GM12878 (cell line): ENCODE results near the gene TBC1D19. TPM values are rescaled to one million over a fixed set of nuclear protein-coding genes. Genes with fewer than 3 reads are reported as not detected.

ENCODE experiments used
- ATAC-seq: fragments of 200-7000 bp; cut with Tn5 transposase; 3 replicates; pipeline ENCODE4 v1.9.1; 2020; ENCODE audit warnings: mild to moderate bottlenecking, moderate library complexity
- BruUV-seq: library from RNA; stranded (reverse); fragments of 400-500 nt; replicated peaks from 2 replicates; lab custom pipeline; 2021; lab: Mats Ljungman, UMichigan
- CTCF ChIA-PET: fragments of 300-600 bp; sonication (Branson Sonifier 250); formaldehyde crosslinking; extraction: SDS; loops from one replicate; lab custom pipeline; 2021; ENCODE audit warnings: inconsistent platforms; lab: Yijun Ruan, JAX
- POLR2A ChIA-PET: fragments of 350-600 bp; formaldehyde crosslinking; extraction: SDS; loops from one replicate; lab custom pipeline; 2021; ENCODE audit warnings: inconsistent platforms; lab: Charles Lee
- RAD21 ChIA-PET: fragments of 300-600 bp; sonication (Branson Sonifier 250); formaldehyde crosslinking; loops from one replicate; lab custom pipeline; 2023; ENCODE audit warnings: antibody characterized with exemption; ENCODE audit not compliant: unreplicated experiment; lab: Charles Lee
- SMC1A ChIA-PET: fragments of 300-600 bp; sonication (Branson Sonifier 250); formaldehyde crosslinking; loops from one replicate; lab custom pipeline; 2023; ENCODE audit not compliant: unreplicated experiment, uncharacterized antibody; lab: Charles Lee
- DNase-seq: peaks from one replicate; pipeline ENCODE4 v3.0.0-alpha.2; 2011; ENCODE audit warnings: low read depth, low spot score
- FAIRE-seq: peaks from 3 replicates; lab custom pipeline; 2011; peaks lifted over from hg19 to GRCh38; lab: Jason Lieb, UNC
- H2AFZ ChIP-seq: 2 replicates; pipeline ENCODE4 v1.6.0; 2011; ENCODE audit warnings: low read depth, low read length, control low read depth; ENCODE audit not compliant: control insufficient read depth
- H3K27ac ChIP-seq: 2 replicates; pipeline ENCODE4 v1.5.1; 2011; ENCODE audit warnings: control low read depth; ENCODE audit not compliant: control insufficient read depth, insufficient read depth
- H3K27me3 ChIP-seq, 2 experiments: replicated peaks in 1 of 2; 2 replicates each; pipeline versions ENCODE4 v1.6.0 to v1.6.1; 2011; ENCODE audit warnings: low read length in 1 of 2; ENCODE audit not compliant: control insufficient read depth in 2 of 2, insufficient read depth in 2 of 2
- H3K36me3 ChIP-seq, 2 experiments: 2 replicates each; pipeline ENCODE4 v1.5.1; 2011; ENCODE audit warnings: low read length in 1 of 2; ENCODE audit not compliant: control insufficient read depth in 2 of 2, insufficient read depth in 2 of 2
- H3K4me1 ChIP-seq: 2 replicates; pipeline ENCODE4 v1.6.1; 2011; ENCODE audit warnings: mild to moderate bottlenecking, low read length, moderate library complexity, mixed read lengths; ENCODE audit not compliant: control insufficient read depth, insufficient read depth
- H3K4me2 ChIP-seq: 2 replicates; pipeline ENCODE4 v1.6.0; 2011; ENCODE audit warnings: control low read depth; ENCODE audit not compliant: control insufficient read depth, insufficient read depth
- H3K4me3 ChIP-seq: fragments of 200-600 bp; sonication (generic); 2 replicates; pipeline ENCODE4 v1.5.1; 2016
- H3K79me2 ChIP-seq: 2 replicates; pipeline ENCODE4 v1.6.0; 2011; ENCODE audit warnings: low read length; ENCODE audit not compliant: control insufficient read depth, insufficient read depth
- H3K9ac ChIP-seq: 2 replicates; pipeline ENCODE4 v1.8.0; 2011; ENCODE audit warnings: low read length, control low read depth, mixed read lengths; ENCODE audit not compliant: control insufficient read depth, insufficient read depth
- H3K9me3 ChIP-seq: replicated peaks from 3 replicates; pipeline ENCODE4 v1.5.1; 2011; ENCODE audit warnings: mild to moderate bottlenecking, low read length; ENCODE audit not compliant: control insufficient read depth, insufficient read depth
- H4K20me1 ChIP-seq: 2 replicates; pipeline ENCODE4 v1.6.0; 2011; ENCODE audit not compliant: control insufficient read depth, insufficient read depth
- CREB1 ChIP-seq: IDR thresholded peaks from 2 replicates; pipeline ENCODE4 v1.6.1; 2012; ENCODE audit warnings: low read depth, mild to moderate bottlenecking, inconsistent platforms
- CREM ChIP-seq: IDR thresholded peaks from 2 replicates; pipeline ENCODE4 v1.6.1; 2014; ENCODE audit warnings: antibody characterized with exemption, low read depth
- KLF5 ChIP-seq: fragments of 450-650 bp; IDR thresholded peaks from 2 replicates; pipeline ENCODE4 v1.6.1; 2014; ENCODE audit warnings: mild to moderate bottlenecking; ENCODE audit not compliant: partially characterized antibody
- MTA3 ChIP-seq: IDR thresholded peaks from 2 replicates; pipeline ENCODE4 v1.6.1; 2012; ENCODE audit warnings: low read length, inconsistent platforms, borderline replicate concordance
- NFYA ChIP-seq: IDR thresholded peaks from 2 replicates; pipeline ENCODE4 v1.6.1; 2011; ENCODE audit warnings: low read depth, mild to moderate bottlenecking, low read length, improper control_type of control experiment, borderline replicate concordance
- NFYB ChIP-seq: IDR thresholded peaks from 2 replicates; pipeline ENCODE4 v1.6.1; 2011; ENCODE audit warnings: low read depth, mild to moderate bottlenecking, low read length, improper control_type of control experiment, moderate library complexity; ENCODE audit not compliant: insufficient read depth
- NR2F1 ChIP-seq: fragments of 450-650 bp; conservative IDR thresholded peaks from 2 replicates; pipeline ENCODE4 v1.6.1; 2017; ENCODE audit warnings: mild to moderate bottlenecking
- POLR2AphosphoS2 ChIP-seq: IDR thresholded peaks from 2 replicates; pipeline ENCODE4 v1.6.1; 2011; ENCODE audit warnings: low read depth, mild to moderate bottlenecking, low read length, improper control_type of control experiment, moderate library complexity
- RB1 ChIP-seq: fragments of 450-650 bp; formaldehyde crosslinking; IDR thresholded peaks from 2 replicates; pipeline ENCODE4 v1.6.1; 2017; ENCODE audit warnings: mild to moderate bottlenecking, borderline replicate concordance
- ZBED1 ChIP-seq: IDR thresholded peaks from 2 replicates; pipeline ENCODE4 v1.6.1; 2016; ENCODE audit warnings: borderline replicate concordance
- ZNF217 ChIP-seq: fragments of 450-650 bp; IDR thresholded peaks from 2 replicates; pipeline ENCODE4 v1.6.1; 2017; ENCODE audit warnings: antibody characterized with exemption, mild to moderate bottlenecking
- ZZZ3 ChIP-seq: IDR thresholded peaks from 2 replicates; pipeline ENCODE4 v1.6.1; 2011; ENCODE audit warnings: low read depth; ENCODE audit not compliant: control insufficient read depth, insufficient read length
- WGBS: methylation state at CpG from one replicate; pipeline ENCODE4 v1.1.6; 2016; ENCODE audit warnings: low lambda C conversion rate; ENCODE audit not compliant: insufficient replicate concordance, insufficient coverage; ENCODE audit errors: missing lambda C conversion rate; 5-methylcytosine and 5-hydroxymethylcytosine counted together
- in situ Hi-C: fragments of 300-500 bp; cut with MboI; formaldehyde crosslinking; loops from 9 replicates; pipeline ENCODE4 v1.14.3; 2018; ENCODE audit warnings: mixed read lengths
- intact Hi-C: fragments of 100-400 bp; cut with micrococcal nuclease; formaldehyde crosslinking; loops from one replicate; pipeline ENCODE4 v1.14.2; 2022; ENCODE audit not compliant: unreplicated experiment
- polyA plus RNA-seq, 11 experiments: library from polyadenylated mRNA; depleted of rRNA in 4 of 11; unstranded in 6 of 11; stranded (reverse) in 5 of 11; fragments of >200 nt; fragmentation: Nextera tagmentation in 4 of 11; fragmentation: Illumina TruSeq in 1 of 11; extraction: Ambion mirVana in 4 of 11; extraction: Trizol in 1 of 11; gene quantifications; 1 replicate in 1 of 11; 2 replicates in 10 of 11; pipeline versions ENCODE4 v1.2.1 to v1.2.3, GENCODE V29; 2011 to 2016; ENCODE audit warnings: inconsistent platforms in 2 of 11, missing spikeins in 2 of 11, low read depth in 1 of 11
- total RNA-seq, 4 experiments: library from RNA; depleted of rRNA in 3 of 4; stranded (reverse); fragments of >200 nt in 3 of 4; fragmentation: Illumina TruSeq in 1 of 4; extraction: Trizol in 1 of 4; gene quantifications; 2 replicates each; pipeline versions ENCODE4 v1.2.1 to v1.2.3, GENCODE V29; 2013 to 2021
- TF ChIP-seq, protein P1 (sequence below): IDR thresholded peaks from 2 replicates; pipeline ENCODE4 v1.6.1; 2011; ENCODE audit warnings: low read depth, low read length, improper control_type of control experiment, borderline replicate concordance
- TF ChIP-seq, protein P2 (sequence below): IDR thresholded peaks from 2 replicates; pipeline ENCODE4 v1.6.1; 2011; ENCODE audit warnings: borderline replicate concordance, low read depth, mild to moderate bottlenecking, moderate library complexity, low read length; ENCODE audit not compliant: insufficient read depth, poor library complexity, severe bottlenecking
- TF ChIP-seq, protein P3 (sequence below): IDR thresholded peaks from 2 replicates; pipeline ENCODE4 v1.6.1; 2012; ENCODE audit warnings: low read length, inconsistent platforms
- TF ChIP-seq, protein P4 (sequence below): fragments of 450-650 bp; formaldehyde crosslinking; IDR thresholded peaks from 2 replicates; pipeline ENCODE4 v1.4.0; 2020; ENCODE audit warnings: mild to moderate bottlenecking, moderate library complexity

The TBC1D19 gene
- total and polyA plus RNA-seq, 10 of the 15 experiments (the other 5 are each of a cell fraction or from before 2014, with no cell fraction given), result 0.29 to 3.9 (median 2.1) TPM

DNA sequence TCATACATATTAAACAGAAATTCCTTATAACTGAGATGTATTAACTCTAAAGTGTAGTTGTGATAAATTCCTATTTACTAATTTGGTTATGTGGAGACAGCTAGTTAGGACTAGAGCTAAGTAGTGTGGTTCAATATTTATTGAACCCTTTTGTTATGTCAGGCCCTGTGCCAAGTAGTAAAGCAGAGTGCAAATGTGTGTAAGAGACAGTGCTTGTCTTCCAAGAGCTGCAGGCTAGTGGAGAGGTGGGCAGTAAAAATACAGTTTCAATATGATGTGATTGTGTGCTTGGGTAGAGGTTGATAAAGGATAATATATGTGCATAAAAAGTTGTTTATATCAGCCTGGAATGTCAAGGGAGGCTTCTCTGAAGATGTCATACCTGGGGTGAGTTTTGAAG, 80.0 kb downstream of the TBC1D19 start (continued):
- TF ChIP-seq, protein P1, sequence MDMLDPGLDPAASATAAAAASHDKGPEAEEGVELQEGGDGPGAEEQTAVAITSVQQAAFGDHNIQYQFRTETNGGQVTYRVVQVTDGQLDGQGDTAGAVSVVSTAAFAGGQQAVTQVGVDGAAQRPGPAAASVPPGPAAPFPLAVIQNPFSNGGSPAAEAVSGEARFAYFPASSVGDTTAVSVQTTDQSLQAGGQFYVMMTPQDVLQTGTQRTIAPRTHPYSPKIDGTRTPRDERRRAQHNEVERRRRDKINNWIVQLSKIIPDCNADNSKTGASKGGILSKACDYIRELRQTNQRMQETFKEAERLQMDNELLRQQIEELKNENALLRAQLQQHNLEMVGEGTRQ, result no peak
- TF ChIP-seq, protein P2, sequence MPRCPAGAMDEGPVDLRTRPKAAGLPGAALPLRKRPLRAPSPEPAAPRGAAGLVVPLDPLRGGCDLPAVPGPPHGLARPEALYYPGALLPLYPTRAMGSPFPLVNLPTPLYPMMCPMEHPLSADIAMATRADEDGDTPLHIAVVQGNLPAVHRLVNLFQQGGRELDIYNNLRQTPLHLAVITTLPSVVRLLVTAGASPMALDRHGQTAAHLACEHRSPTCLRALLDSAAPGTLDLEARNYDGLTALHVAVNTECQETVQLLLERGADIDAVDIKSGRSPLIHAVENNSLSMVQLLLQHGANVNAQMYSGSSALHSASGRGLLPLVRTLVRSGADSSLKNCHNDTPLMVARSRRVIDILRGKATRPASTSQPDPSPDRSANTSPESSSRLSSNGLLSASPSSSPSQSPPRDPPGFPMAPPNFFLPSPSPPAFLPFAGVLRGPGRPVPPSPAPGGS, result no peak
- TF ChIP-seq, protein P3, sequence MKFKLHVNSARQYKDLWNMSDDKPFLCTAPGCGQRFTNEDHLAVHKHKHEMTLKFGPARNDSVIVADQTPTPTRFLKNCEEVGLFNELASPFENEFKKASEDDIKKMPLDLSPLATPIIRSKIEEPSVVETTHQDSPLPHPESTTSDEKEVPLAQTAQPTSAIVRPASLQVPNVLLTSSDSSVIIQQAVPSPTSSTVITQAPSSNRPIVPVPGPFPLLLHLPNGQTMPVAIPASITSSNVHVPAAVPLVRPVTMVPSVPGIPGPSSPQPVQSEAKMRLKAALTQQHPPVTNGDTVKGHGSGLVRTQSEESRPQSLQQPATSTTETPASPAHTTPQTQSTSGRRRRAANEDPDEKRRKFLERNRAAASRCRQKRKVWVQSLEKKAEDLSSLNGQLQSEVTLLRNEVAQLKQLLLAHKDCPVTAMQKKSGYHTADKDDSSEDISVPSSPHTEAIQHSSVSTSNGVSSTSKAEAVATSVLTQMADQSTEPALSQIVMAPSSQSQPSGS, result no peak
- TF ChIP-seq NR2F1 (no peak), KLF5 (no peak), MTA3 (no peak)

DNA sequence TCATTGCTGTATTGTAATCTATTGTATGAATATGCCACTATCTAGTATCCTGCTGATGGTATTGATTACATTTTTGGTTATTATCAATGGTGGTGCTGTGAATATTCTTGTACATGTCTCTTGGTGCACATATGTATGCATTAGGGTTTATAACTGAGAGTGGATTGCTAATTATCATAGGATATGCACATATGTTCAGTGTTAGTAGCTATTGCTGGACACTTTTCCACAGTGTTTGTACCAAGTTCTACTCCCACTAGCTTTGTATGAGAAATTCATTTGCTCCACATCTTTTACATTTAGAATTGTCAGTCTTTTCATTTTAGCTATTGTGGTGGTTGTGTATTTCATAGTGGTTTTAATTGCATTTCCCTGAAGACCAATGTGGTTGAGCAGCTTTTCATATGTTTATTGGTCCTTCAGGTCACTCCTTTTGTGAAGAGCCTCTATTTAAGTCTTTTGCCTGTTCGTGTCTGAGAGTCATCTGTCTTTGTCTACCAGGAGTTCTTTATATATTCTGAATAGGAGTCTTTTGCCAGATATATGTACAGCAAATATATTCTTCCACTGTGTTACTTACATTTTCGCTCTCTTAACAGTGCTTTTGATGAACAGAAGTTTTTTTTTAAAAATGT, 87.1 kb downstream of the TBC1D19 start:
- ATAC-seq, result no peak
- FAIRE-seq, result no peak
- no peak for DNase-seq
- no peaks in the 10 kb centered on the region for H4K20me1 ChIP-seq
- in situ Hi-C loops (no loop called here), intact Hi-C loops (no loop called here)
- no peak overlapping the region for H2AFZ ChIP-seq
- no peaks in the 10 kb centered on the region for H3K9me3 ChIP-seq
- H3K4me2 ChIP-seq, result no peak overlapping the region
- ChIA-PET CTCF (interaction anchor here (0.5 kb wide), 1 partner anchor 617 kb away, joined by 4 read pairs; no protein-coding TSS in a partner anchor), SMC1A (no interaction called here), RAD21 (no interaction called here), POLR2A (interaction anchor here (0.6 kb wide), 1 partner anchor 332 kb away, joined by 3 read pairs; no protein-coding TSS in a partner anchor)
- no peaks in the 10 kb centered on the region for H3K36me3 ChIP-seq
- no peaks in the 10 kb centered on the region for H3K27me3 ChIP-seq
- no TSS peak for BruUV-seq
- H3K9ac ChIP-seq, result no peak overlapping the region
- H3K4me1 ChIP-seq, result no peaks in the 10 kb centered on the region
- no peak overlapping the region for H3K27ac ChIP-seq
- WGBS, result 88% methylated on average over 2 of the region's 2 CpGs
- H3K4me3 ChIP-seq, result no peak overlapping the region
- no peaks in the 10 kb centered on the region for H3K79me2 ChIP-seq
- TF ChIP-seq NR2F1, result no peak
- no peak for TF ChIP-seq ZBED1
- no peak for TF ChIP-seq RB1
- no peak for TF ChIP-seq POLR2AphosphoS2
- no peak for TF ChIP-seq ZZZ3
- no peak for TF ChIP-seq CREM
- TF ChIP-seq, protein P4, sequence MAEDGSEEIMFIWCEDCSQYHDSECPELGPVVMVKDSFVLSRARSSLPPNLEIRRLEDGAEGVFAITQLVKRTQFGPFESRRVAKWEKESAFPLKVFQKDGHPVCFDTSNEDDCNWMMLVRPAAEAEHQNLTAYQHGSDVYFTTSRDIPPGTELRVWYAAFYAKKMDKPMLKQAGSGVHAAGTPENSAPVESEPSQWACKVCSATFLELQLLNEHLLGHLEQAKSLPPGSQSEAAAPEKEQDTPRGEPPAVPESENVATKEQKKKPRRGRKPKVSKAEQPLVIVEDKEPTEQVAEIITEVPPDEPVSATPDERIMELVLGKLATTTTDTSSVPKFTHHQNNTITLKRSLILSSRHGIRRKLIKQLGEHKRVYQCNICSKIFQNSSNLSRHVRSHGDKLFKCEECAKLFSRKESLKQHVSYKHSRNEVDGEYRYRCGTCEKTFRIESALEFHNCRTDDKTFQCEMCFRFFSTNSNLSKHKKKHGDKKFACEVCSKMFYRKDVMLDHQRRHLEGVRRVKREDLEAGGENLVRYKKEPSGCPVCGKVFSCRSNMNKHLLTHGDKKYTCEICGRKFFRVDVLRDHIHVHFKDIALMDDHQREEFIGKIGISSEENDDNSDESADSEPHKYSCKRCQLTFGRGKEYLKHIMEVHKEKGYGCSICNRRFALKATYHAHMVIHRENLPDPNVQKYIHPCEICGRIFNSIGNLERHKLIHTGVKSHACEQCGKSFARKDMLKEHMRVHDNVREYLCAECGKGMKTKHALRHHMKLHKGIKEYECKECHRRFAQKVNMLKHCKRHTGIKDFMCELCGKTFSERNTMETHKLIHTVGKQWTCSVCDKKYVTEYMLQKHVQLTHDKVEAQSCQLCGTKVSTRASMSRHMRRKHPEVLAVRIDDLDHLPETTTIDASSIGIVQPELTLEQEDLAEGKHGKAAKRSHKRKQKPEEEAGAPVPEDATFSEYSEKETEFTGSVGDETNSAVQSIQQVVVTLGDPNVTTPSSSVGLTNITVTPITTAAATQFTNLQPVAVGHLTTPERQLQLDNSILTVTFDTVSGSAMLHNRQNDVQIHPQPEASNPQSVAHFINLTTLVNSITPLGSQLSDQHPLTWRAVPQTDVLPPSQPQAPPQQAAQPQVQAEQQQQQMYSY (CRISPR knock-in tag), result no peak
- no peak for TF ChIP-seq NFYA
- no peak for TF ChIP-seq ZNF217
- no peak for TF ChIP-seq NFYB
- no peak for TF ChIP-seq CREB1
